ENCODE measurements around the gene PIEZO2.

The PIEZO2 gene

DNA sequence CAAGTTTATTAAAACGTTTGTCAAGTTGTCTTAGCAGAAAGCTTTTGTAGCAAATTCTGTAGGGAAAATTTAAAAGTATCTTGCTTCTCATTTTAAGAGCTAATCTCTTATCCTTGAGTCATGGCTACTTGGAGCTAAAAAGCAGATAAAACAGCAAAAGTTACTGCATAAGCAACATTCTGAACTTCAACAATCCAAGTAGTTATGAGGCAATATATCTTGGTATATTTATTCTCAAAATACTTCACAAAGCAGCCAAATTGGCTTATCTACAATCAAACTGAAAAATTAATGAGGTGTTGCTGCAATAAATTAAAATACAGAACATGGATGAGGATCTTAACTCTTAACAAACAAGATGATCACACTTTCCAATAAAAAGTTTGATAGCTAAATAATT lies 306.5 kb downstream of the PIEZO2 start:
- no peak overlapping the region for H3K9ac ChIP-seq (ENCODE audit: low read depth, low read length, poor library complexity, severe bottlenecking)
- H3K9me2 ChIP-seq (replicated peaks; ENCODE audit: low read depth, low read length) = no peaks in the 10 kb centered on the region
- no peaks in the 10 kb centered on the region for H3K36me3 ChIP-seq (ENCODE audit: insufficient read depth, low read length)
- no peak overlapping the region for H2AFZ ChIP-seq (ENCODE audit: low read length)
- no peaks in the 10 kb centered on the region for H4K20me1 ChIP-seq (ENCODE audit: insufficient read depth, low read length, poor library complexity, severe bottlenecking)
- no peaks in the 10 kb centered on the region for H3F3A ChIP-seq (ENCODE audit: low read depth)
- H3K9me3 ChIP-seq (ENCODE audit: insufficient read depth, low read depth, low read length) = peaks cover 5% of the 10 kb centered on the region; the same call in 1 of the 2 replicates
- no peaks in the 10 kb centered on the region for H3K4me1 ChIP-seq (ENCODE audit: insufficient read depth, low read length, poor library complexity, severe bottlenecking)
- H3K79me2 ChIP-seq (ENCODE audit: insufficient read depth, low read length) = no peaks in the 10 kb centered on the region
- no peak overlapping the region for H3K4me3 ChIP-seq (ENCODE audit: low read length, poor library complexity, severe bottlenecking)
- H3K27me3 ChIP-seq (ENCODE audit: insufficient read depth, low read length, poor library complexity, severe bottlenecking) = no peaks in the 10 kb centered on the region
- TF ChIP-seq EZH2phosphoT487 (IDR thresholded peaks at IDR 0.05; ENCODE audit: borderline replicate concordance) = no peak
- TF ChIP-seq, protein P1, sequence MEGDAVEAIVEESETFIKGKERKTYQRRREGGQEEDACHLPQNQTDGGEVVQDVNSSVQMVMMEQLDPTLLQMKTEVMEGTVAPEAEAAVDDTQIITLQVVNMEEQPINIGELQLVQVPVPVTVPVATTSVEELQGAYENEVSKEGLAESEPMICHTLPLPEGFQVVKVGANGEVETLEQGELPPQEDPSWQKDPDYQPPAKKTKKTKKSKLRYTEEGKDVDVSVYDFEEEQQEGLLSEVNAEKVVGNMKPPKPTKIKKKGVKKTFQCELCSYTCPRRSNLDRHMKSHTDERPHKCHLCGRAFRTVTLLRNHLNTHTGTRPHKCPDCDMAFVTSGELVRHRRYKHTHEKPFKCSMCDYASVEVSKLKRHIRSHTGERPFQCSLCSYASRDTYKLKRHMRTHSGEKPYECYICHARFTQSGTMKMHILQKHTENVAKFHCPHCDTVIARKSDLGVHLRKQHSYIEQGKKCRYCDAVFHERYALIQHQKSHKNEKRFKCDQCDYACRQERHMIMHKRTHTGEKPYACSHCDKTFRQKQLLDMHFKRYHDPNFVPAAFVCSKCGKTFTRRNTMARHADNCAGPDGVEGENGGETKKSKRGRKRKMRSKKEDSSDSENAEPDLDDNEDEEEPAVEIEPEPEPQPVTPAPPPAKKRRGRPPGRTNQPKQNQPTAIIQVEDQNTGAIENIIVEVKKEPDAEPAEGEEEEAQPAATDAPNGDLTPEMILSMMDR (conservative IDR thresholded peaks at IDR 0.05; ENCODE audit: low read length) = no peak
- no peak overlapping the region for H3K4me2 ChIP-seq (ENCODE audit: low read depth, low read length, poor library complexity, severe bottlenecking)

DNA sequence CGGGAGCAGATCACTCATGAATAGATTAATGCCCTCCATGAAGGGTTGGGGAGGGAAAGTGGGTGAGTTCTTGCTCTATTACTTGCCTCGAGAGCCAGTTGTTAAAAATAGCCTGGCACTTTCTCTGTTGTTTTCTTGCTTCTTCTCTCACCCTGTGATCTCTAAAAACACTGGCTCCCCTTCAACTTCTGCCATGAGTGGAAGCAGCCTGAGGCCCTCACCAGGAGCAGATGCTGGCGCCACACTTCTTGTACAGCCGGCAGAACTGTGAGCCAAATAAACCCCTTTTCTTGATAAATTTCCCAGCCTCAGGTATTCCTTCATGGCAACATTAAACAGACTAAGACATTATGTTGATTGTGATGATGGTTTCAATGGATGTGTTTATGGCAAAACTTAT lies 307.0 kb downstream of the PIEZO2 start:
- Histone ChIP-seq H2AFZ (ENCODE audit: low read length) (no peak overlapping the region), H3K79me2 (ENCODE audit: insufficient read depth, low read length) (no peaks in the 10 kb centered on the region), H3K9ac (ENCODE audit: low read depth, low read length, poor library complexity, severe bottlenecking) (no peak overlapping the region), H3K9me2 (replicated peaks; ENCODE audit: low read depth, low read length) (no peaks in the 10 kb centered on the region), H3K9me3 (ENCODE audit: insufficient read depth, low read depth, low read length) (peaks cover 5% of the 10 kb centered on the region; the same call in 1 of the 2 replicates), H3K36me3 (ENCODE audit: insufficient read depth, low read length) (no peaks in the 10 kb centered on the region), H4K20me1 (ENCODE audit: insufficient read depth, low read length, poor library complexity, severe bottlenecking) (no peaks in the 10 kb centered on the region), H3F3A (ENCODE audit: low read depth) (no peaks in the 10 kb centered on the region), H3K4me2 (ENCODE audit: low read depth, low read length, poor library complexity, severe bottlenecking) (no peak overlapping the region), H3K27me3 (ENCODE audit: insufficient read depth, low read length, poor library complexity, severe bottlenecking) (no peaks in the 10 kb centered on the region), H3K4me3 (ENCODE audit: low read length, poor library complexity, severe bottlenecking) (no peak overlapping the region), H3K4me1 (ENCODE audit: insufficient read depth, low read length, poor library complexity, severe bottlenecking) (no peaks in the 10 kb centered on the region)
- TF ChIP-seq, protein P1 (conservative IDR thresholded peaks at IDR 0.05; ENCODE audit: low read length) = no peak
- no peak for TF ChIP-seq EZH2phosphoT487 (IDR thresholded peaks at IDR 0.05; ENCODE audit: borderline replicate concordance)

DNA sequence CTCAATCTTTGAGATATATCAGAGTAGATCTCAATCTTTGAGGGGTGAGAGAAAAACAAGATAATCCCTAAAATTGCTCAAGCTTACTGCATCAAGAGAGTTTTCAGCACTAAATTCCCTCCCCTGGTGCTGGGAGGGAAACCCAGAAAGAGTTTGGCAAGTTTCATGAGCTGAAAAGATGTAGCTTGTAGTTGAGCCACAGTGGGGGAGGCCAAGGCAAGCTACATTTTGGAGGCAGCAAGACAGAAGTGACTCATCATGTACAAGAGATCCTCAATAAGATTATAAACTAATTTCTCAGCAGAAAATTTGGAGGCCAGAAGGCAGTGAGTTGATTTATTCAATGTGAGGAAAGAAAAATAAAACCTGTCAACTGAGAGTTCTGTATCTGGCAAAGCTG lies 308.2 kb downstream of the PIEZO2 start:
- H3K27me3 ChIP-seq (ENCODE audit: insufficient read depth, low read length, poor library complexity, severe bottlenecking) = no peaks in the 10 kb centered on the region
- no peak overlapping the region for H3K4me3 ChIP-seq (ENCODE audit: low read length, poor library complexity, severe bottlenecking)
- H3K9ac ChIP-seq (ENCODE audit: low read depth, low read length, poor library complexity, severe bottlenecking) = no peak overlapping the region
- no peaks in the 10 kb centered on the region for H3K36me3 ChIP-seq (ENCODE audit: insufficient read depth, low read length)
- no peaks in the 10 kb centered on the region for H3K9me2 ChIP-seq (replicated peaks; ENCODE audit: low read depth, low read length)
- H3K9me3 ChIP-seq (ENCODE audit: insufficient read depth, low read depth, low read length) = peaks cover under 1% of the 10 kb centered on the region; the same call in 1 of the 2 replicates
- H4K20me1 ChIP-seq (ENCODE audit: insufficient read depth, low read length, poor library complexity, severe bottlenecking) = no peaks in the 10 kb centered on the region
- no peak for TF ChIP-seq EZH2phosphoT487 (IDR thresholded peaks at IDR 0.05; ENCODE audit: borderline replicate concordance)
- TF ChIP-seq, protein P1 (conservative IDR thresholded peaks at IDR 0.05; ENCODE audit: low read length) = no peak
- no peaks in the 10 kb centered on the region for H3F3A ChIP-seq (ENCODE audit: low read depth)
- no peak overlapping the region for H3K4me2 ChIP-seq (ENCODE audit: low read depth, low read length, poor library complexity, severe bottlenecking)
- H2AFZ ChIP-seq (ENCODE audit: low read length) = no peak overlapping the region
- no peaks in the 10 kb centered on the region for H3K79me2 ChIP-seq (ENCODE audit: insufficient read depth, low read length)
- no peaks in the 10 kb centered on the region for H3K4me1 ChIP-seq (ENCODE audit: insufficient read depth, low read length, poor library complexity, severe bottlenecking)
